B cell (primary cell): ENCODE data around the gene C6orf47. TPM values are rescaled to one million over a fixed set of nuclear protein-coding genes. Genes with fewer than 3 reads are reported as not detected.

Source experiments
- ATAC-seq: fragments of 200-7000 bp; cut with Tn5 transposase; one replicate; pipeline ENCODE4 v1.10.0; 2021; ENCODE audit warnings: low read depth, mild to moderate bottlenecking, moderate number of reproducible peaks, moderate library complexity
- CTCF ChIA-PET: fragments of 350-600 bp; sonication (Branson Sonifier 250); formaldehyde crosslinking; loops from one replicate; lab custom pipeline; 2021; ENCODE audit warnings: antibody characterized with exemption, inconsistent platforms; lab: Charles Lee
- POLR2A ChIA-PET: fragments of 350-600 bp; sonication (Branson Sonifier 250); formaldehyde crosslinking; loops from one replicate; lab custom pipeline; 2021; ENCODE audit warnings: antibody characterized with exemption; lab: Charles Lee
- DNase-seq: peaks from one replicate; pipeline ENCODE4 v3.0.0; 2013
- H2AFZ ChIP-seq: 2 replicates; pipeline ENCODE4 v1.6.1; 2012; ENCODE audit warnings: mild to moderate bottlenecking, low read depth, low read length; ENCODE audit not compliant: insufficient read depth, poor library complexity, severe bottlenecking
- H3K27ac ChIP-seq, 2 donors: 1 replicate in 1 of 2; 2 replicates in 1 of 2; pipeline ENCODE4 v1.5.1; 2012 to 2013; ENCODE audit warnings: low read length in 2 of 2, mild to moderate bottlenecking in 2 of 2, moderate library complexity in 1 of 2
- H3K27me3 ChIP-seq, 4 experiments: fragments of 200-600 bp in 1 of 4; sonication (generic) in 1 of 4; replicated peaks in 1 of 4; 1 replicate in 2 of 4; 2 replicates in 2 of 4; pipeline versions ENCODE4 v1.6.1 to v1.7.0; 2013 to 2016; ENCODE audit warnings: low read length in 3 of 4, mild to moderate bottlenecking in 2 of 4, mixed read lengths in 1 of 4, moderate library complexity in 1 of 4; ENCODE audit not compliant: insufficient read depth in 4 of 4, control insufficient read depth in 3 of 4; ENCODE audit errors: control extremely low read depth in 1 of 4
- H3K36me3 ChIP-seq, 2 experiments: replicated peaks in 1 of 2; 1 replicate in 1 of 2; 2 replicates in 1 of 2; pipeline versions ENCODE4 v1.6.1 to v1.7.1; 2013; ENCODE audit warnings: low read length in 1 of 2; ENCODE audit not compliant: insufficient read depth in 2 of 2, control insufficient read depth in 1 of 2; ENCODE audit errors: control extremely low read depth in 1 of 2, extremely low read depth in 1 of 2
- H3K4me1 ChIP-seq, 2 donors: fragments of 200-600 bp in 1 of 2; sonication (generic) in 1 of 2; 1 replicate in 1 of 2; 2 replicates in 1 of 2; pipeline versions ENCODE4 v1.5.1 to v1.6.1; 2013 to 2017; ENCODE audit warnings: low read length in 2 of 2; ENCODE audit not compliant: control insufficient read depth in 2 of 2, insufficient read depth in 2 of 2
- H3K4me2 ChIP-seq: replicated peaks from 2 replicates; pipeline ENCODE3; 2012; ENCODE audit warnings: mild to moderate bottlenecking, low read depth, low read length; ENCODE audit not compliant: poor library complexity, severe bottlenecking
- H3K4me3 ChIP-seq, 5 experiments: fragments of 200-600 bp in 1 of 5; sonication (generic) in 1 of 5; 1 replicate in 3 of 5; 2 replicates in 2 of 5; pipeline versions ENCODE4 v1.5.1 to v1.7.0; 2011 to 2016; ENCODE audit warnings: low read length in 4 of 5, mild to moderate bottlenecking in 4 of 5, low read depth in 2 of 5, control low read depth in 1 of 5, moderate library complexity in 1 of 5; ENCODE audit not compliant: insufficient read depth in 1 of 5; ENCODE audit errors: control extremely low read depth in 1 of 5, extremely low read depth in 1 of 5
- H3K79me2 ChIP-seq: fragments of 200-600 bp; sonication (generic); one replicate; pipeline ENCODE4 v1.6.0; 2016; ENCODE audit warnings: low read length; ENCODE audit not compliant: control insufficient read depth, insufficient read depth
- H3K9ac ChIP-seq: fragments of 200-600 bp; sonication (generic); 2 replicates; pipeline ENCODE4 v1.6.1; 2017; ENCODE audit warnings: mild to moderate bottlenecking, low read length, moderate library complexity
- H3K9me3 ChIP-seq, 3 donors: one replicate each; pipeline versions ENCODE4 v1.6.1 to v1.7.1; 2013; ENCODE audit warnings: low read length in 2 of 3; ENCODE audit not compliant: control insufficient read depth in 2 of 3, insufficient read depth in 1 of 3; ENCODE audit errors: control extremely low read depth in 1 of 3
- H4K20me1 ChIP-seq: 2 replicates; pipeline ENCODE4 v1.6.0; 2012; ENCODE audit warnings: mild to moderate bottlenecking, low read length; ENCODE audit not compliant: insufficient read depth, control insufficient read depth, poor library complexity, severe bottlenecking
- H3K27ac Mint-ChIP-seq: one replicate; pipeline ENCODE4 v1.8.0; 2021; ENCODE audit warnings: mixed read lengths
- H3K27me3 Mint-ChIP-seq: one replicate; pipeline ENCODE4 v1.8.0; 2021; ENCODE audit warnings: mixed read lengths
- H3K4me1 Mint-ChIP-seq: one replicate; pipeline ENCODE4 v1.8.0; 2021; ENCODE audit warnings: mixed read lengths
- H3K4me3 Mint-ChIP-seq: one replicate; pipeline ENCODE4 v1.8.0; 2021; ENCODE audit warnings: mixed read lengths
- H3K9me3 Mint-ChIP-seq: one replicate; pipeline ENCODE4 v1.8.0; 2022; ENCODE audit warnings: mixed read lengths; ENCODE audit not compliant: insufficient read depth
- EZH2 ChIP-seq: IDR thresholded peaks from 2 replicates; pipeline ENCODE4 v1.6.1; 2012; ENCODE audit warnings: borderline replicate concordance, low read depth, mild to moderate bottlenecking, moderate library complexity, low read length; ENCODE audit not compliant: insufficient read depth, poor library complexity, severe bottlenecking
- WGBS: methylation state at CpG from one replicate; pipeline ENCODE4 v1.1.5; 2013; ENCODE audit warnings: missing lambda C conversion rate; ENCODE audit not compliant: insufficient coverage; 5-methylcytosine and 5-hydroxymethylcytosine counted together
- intact Hi-C: fragments of 100-400 bp; cut with micrococcal nuclease; formaldehyde crosslinking; loops from one replicate; pipeline ENCODE4 v1.10.0; 2022
- polyA plus RNA-seq: library from polyadenylated mRNA; depleted of rRNA; stranded (reverse); fragments of >200 nt; gene quantifications from 2 replicates; pipeline ENCODE4 v1.2.3, GENCODE V29; 2012
- total RNA-seq, 2 donors: library from RNA; stranded (reverse); fragments of 120-200 nt in 1 of 2; gene quantifications; 1 replicate in 1 of 2; 2 replicates in 1 of 2; pipeline versions ENCODE4 v1.2.3 to v1.2.4, GENCODE V29; 2013 to 2022
- TF ChIP-seq, protein P1 (sequence below): fragments of 200-600 bp; IDR thresholded peaks from one replicate; pipeline ENCODE4 v1.8.0; 2022; ENCODE audit warnings: antibody characterized with exemption, mild to moderate bottlenecking

Gene C6orf47
- total and polyA plus RNA-seq, 2 donors (not counting 1 experiment from before 2014, with no cell fraction given), result 7.6 to 34.0 TPM

DNA sequence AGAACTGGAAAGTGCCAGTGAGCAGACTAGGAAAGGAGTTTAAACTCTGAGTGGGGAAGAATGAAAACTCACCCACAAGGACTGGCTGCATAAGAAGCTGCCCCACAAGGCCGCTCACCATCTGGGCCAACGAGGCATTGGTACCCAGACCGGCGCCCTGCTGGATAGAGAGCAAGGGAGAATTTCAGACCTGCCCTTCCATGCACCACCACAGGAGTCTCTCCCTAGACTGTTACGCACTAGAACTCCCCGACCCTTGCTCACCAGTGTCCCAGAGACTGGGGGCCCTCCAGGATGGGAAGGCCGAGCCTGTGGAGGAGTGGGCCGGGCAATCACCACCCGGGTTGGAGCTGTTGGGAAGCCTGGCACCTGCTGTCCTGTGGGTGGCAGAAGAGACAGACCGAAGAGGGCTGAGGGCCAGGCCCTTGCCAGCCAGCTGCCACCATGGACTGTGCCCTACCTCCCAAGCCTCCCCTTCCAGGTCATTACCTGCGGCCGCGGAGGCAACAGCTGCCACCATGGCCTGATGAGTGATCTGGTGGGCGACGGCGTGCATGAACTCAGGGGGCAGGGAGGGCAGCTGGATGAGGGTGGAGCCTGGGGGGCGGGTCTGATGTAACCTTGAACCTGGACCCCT, 16.6 kb downstream of the C6orf47 start:
- no peaks in the 10 kb centered on the region for H3K27me3 ChIP-seq
- no peak overlapping the region for H3K9ac ChIP-seq
- no peaks in the 10 kb centered on the region for H3K9me3 Mint-ChIP-seq
- CTCF ChIA-PET, result interaction anchor here (0.7 kb wide), 1 partner anchor 49 kb away, joined by 4 read pairs; no protein-coding TSS in a partner anchor
- no peak overlapping the region for H3K4me3 ChIP-seq
- no peak overlapping the region for H2AFZ ChIP-seq
- intact Hi-C loops, result no loop called here
- POLR2A ChIA-PET, result no interaction called here
- 97% methylated on average over 10 of the region's 17 CpGs for WGBS
- H3K9me3 ChIP-seq, result no peaks in the 10 kb centered on the region
- H3K27ac Mint-ChIP-seq, result no peak overlapping the region
- no peaks in the 10 kb centered on the region for H3K4me1 ChIP-seq
- H3K4me1 Mint-ChIP-seq, result no peaks in the 10 kb centered on the region
- no peaks in the 10 kb centered on the region for H3K27me3 Mint-ChIP-seq
- DNase-seq, result no peak
- no peak for TF ChIP-seq EZH2
- TF ChIP-seq, protein P1, sequence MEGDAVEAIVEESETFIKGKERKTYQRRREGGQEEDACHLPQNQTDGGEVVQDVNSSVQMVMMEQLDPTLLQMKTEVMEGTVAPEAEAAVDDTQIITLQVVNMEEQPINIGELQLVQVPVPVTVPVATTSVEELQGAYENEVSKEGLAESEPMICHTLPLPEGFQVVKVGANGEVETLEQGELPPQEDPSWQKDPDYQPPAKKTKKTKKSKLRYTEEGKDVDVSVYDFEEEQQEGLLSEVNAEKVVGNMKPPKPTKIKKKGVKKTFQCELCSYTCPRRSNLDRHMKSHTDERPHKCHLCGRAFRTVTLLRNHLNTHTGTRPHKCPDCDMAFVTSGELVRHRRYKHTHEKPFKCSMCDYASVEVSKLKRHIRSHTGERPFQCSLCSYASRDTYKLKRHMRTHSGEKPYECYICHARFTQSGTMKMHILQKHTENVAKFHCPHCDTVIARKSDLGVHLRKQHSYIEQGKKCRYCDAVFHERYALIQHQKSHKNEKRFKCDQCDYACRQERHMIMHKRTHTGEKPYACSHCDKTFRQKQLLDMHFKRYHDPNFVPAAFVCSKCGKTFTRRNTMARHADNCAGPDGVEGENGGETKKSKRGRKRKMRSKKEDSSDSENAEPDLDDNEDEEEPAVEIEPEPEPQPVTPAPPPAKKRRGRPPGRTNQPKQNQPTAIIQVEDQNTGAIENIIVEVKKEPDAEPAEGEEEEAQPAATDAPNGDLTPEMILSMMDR, result no peak
- peaks cover 10 to 93% of the 10 kb centered on the region in 2 experiments for H3K36me3 ChIP-seq
- H3K79me2 ChIP-seq, result peaks cover 19% of the 10 kb centered on the region
- no peak overlapping the region for H3K27ac ChIP-seq
- no peak overlapping the region for H3K4me2 ChIP-seq
- H3K4me3 Mint-ChIP-seq, result no peak overlapping the region
- ATAC-seq, result no peak
- peaks cover 33% of the 10 kb centered on the region for H4K20me1 ChIP-seq

GRCh38 chr6:31642798-31643570, 17.6 kb downstream of the C6orf47 start:
- H3K4me2 ChIP-seq, result no peak overlapping the region
- Mint-ChIP-seq H3K4me1 (no peaks in the 10 kb centered on the region), H3K27me3 (no peaks in the 10 kb centered on the region), H3K9me3 (no peaks in the 10 kb centered on the region), H3K4me3 (no peak overlapping the region), H3K27ac (no peak overlapping the region)
- no peak overlapping the region for H3K4me3 ChIP-seq
- no peak overlapping the region for H3K9ac ChIP-seq
- H3K27me3 ChIP-seq, result no peaks in the 10 kb centered on the region
- peaks cover 9 to 92% of the 10 kb centered on the region in 2 experiments for H3K36me3 ChIP-seq
- ATAC-seq (no peak), DNase-seq (no peak)
- ChIA-PET POLR2A (interaction anchor here (0.7 to 1.0 kb wide), 2 partner anchors 20 kb away, joined by 3 to 4 read pairs; no protein-coding TSS in a partner anchor), CTCF (no interaction called here)
- peaks cover 11% of the 10 kb centered on the region for H3K79me2 ChIP-seq
- no peak overlapping the region for H3K27ac ChIP-seq
- 95% methylated on average over 4 of the region's 6 CpGs for WGBS
- intact Hi-C loops, result no loop called here
- H2AFZ ChIP-seq, result no peak overlapping the region
- TF ChIP-seq, protein P1, result no peak
- no peak for TF ChIP-seq EZH2
- H4K20me1 ChIP-seq, result peaks cover 24% of the 10 kb centered on the region
- no peaks in the 10 kb centered on the region for H3K4me1 ChIP-seq
- no peaks in the 10 kb centered on the region for H3K9me3 ChIP-seq
